Lung (tissue), 12 donors: ENCODE measurements around the gene HIPK2. TPM values are rescaled to one million over a fixed set of nuclear protein-coding genes. Genes with fewer than 3 reads are reported as not detected.

Source experiments
- ATAC-seq: fragments of 200-7000 bp; cut with Tn5 transposase; one replicate; pipeline ENCODE4 v1.9.1; 2020; ENCODE audit warnings: moderate number of reproducible peaks; ENCODE audit not compliant: insufficient read depth, low FRiP score
- DNase-seq, 3 donors: peaks; one replicate each; pipeline ENCODE4 v3.0.0-alpha.2; 2013 to 2017
- H3K27ac ChIP-seq, 2 donors: one replicate each; pipeline ENCODE4 v1.5.1; 2013; ENCODE audit warnings: mild to moderate bottlenecking in 2 of 2, moderate library complexity in 2 of 2, control low read depth in 1 of 2, inconsistent platforms in 1 of 2, low read depth in 1 of 2, low read length in 1 of 2
- H3K27me3 ChIP-seq, 3 donors: one replicate each; pipeline ENCODE4 v1.5.1; 2013; ENCODE audit warnings: low read length in 2 of 3; ENCODE audit not compliant: control insufficient read depth in 3 of 3, insufficient read depth in 3 of 3
- H3K36me3 ChIP-seq, 4 donors: one replicate each; pipeline ENCODE4 v1.5.1; 2013; ENCODE audit warnings: low read length in 4 of 4, mild to moderate bottlenecking in 1 of 4, moderate library complexity in 1 of 4; ENCODE audit not compliant: control insufficient read depth in 4 of 4, insufficient read depth in 4 of 4
- H3K4me1 ChIP-seq, 5 donors: one replicate each; pipeline ENCODE4 v1.5.1; 2013; ENCODE audit warnings: low read length in 5 of 5, mild to moderate bottlenecking in 2 of 5, moderate library complexity in 1 of 5; ENCODE audit not compliant: control insufficient read depth in 5 of 5, insufficient read depth in 5 of 5
- H3K4me3 ChIP-seq: one replicate; pipeline ENCODE4 v1.5.1; 2013; ENCODE audit warnings: mild to moderate bottlenecking, control low read depth, moderate library complexity
- H3K9ac ChIP-seq, 2 donors: one replicate each; pipeline ENCODE4 v1.5.1; 2013; ENCODE audit warnings: low read length in 2 of 2, control low read depth in 1 of 2; ENCODE audit not compliant: insufficient read depth in 1 of 2
- H3K9me3 ChIP-seq, 4 donors: one replicate each; pipeline ENCODE4 v1.5.1; 2013; ENCODE audit warnings: low read length in 3 of 4, mild to moderate bottlenecking in 1 of 4, moderate library complexity in 1 of 4; ENCODE audit not compliant: control insufficient read depth in 4 of 4, insufficient read depth in 3 of 4
- CTCF ChIP-seq: IDR thresholded peaks from 2 replicates; pipeline ENCODE4 v1.5.1; 2012; ENCODE audit warnings: mild to moderate bottlenecking; ENCODE audit errors: control extremely low read depth, extremely low read depth
- WGBS, 2 donors: extraction: QIAGEN DNeasy Blood & Tissue Kit; methylation state at CpG; one replicate each; pipeline ENCODE4 v1.1.7; 2013; 5-methylcytosine and 5-hydroxymethylcytosine counted together
- polyA plus RNA-seq, 2 donors: library from polyadenylated mRNA; stranded (reverse); fragments of 200-250 nt; gene quantifications; one replicate each; pipeline ENCODE4 v1.2.1, GENCODE V29; 2013
- total RNA-seq, 2 donors: library from RNA; depleted of rRNA in 1 of 2; stranded (reverse); fragments of >200 nt in 1 of 2; gene quantifications; one replicate each; pipeline ENCODE4 v1.2.1, GENCODE V29; 2014 to 2021
- donor health status: control.
- donor health status: control.
- donor health status: Bipolar disorder and iron deficiency.
- donor health status: healthy.
- donor health status: DM: yes; HTN: yes; CAD: no.

Gene HIPK2
- total and polyA plus RNA-seq, 4 donors = 8.7 to 65.1 (median 18.3) TPM

GRCh38 chr7:139823959-139824521 is 46.2 kb upstream of the HIPK2 start:
- peak overlapping the region in 1 of 2 donors; percentile 35 for H3K27ac ChIP-seq
- ATAC-seq (no peak), DNase-seq (peak; percentile 92 to 97 (median 97))
- no peak for TF ChIP-seq CTCF
- 73 to 80% methylated on average over 8 of the region's 8 CpGs for WGBS, 2 donors
- no peak overlapping the region for H3K4me3 ChIP-seq
- H3K4me1 ChIP-seq = peaks cover 0 to 48% (median 5%) of the 10 kb centered on the region in 5 donors
- no peaks in the 10 kb centered on the region for H3K9me3 ChIP-seq
- H3K27me3 ChIP-seq = no peaks in the 10 kb centered on the region
- no peaks in the 10 kb centered on the region for H3K36me3 ChIP-seq
- no peak overlapping the region for H3K9ac ChIP-seq

- no peaks in the 10 kb centered on the region for H3K36me3 ChIP-seq
- WGBS, 2 donors = 96 to 97% methylated on average over 9 of the region's 9 CpGs
- H3K27me3 ChIP-seq = no peaks in the 10 kb centered on the region
- no peak for ATAC-seq
- H3K4me1 ChIP-seq = peaks cover 0 to 44% (median 4%) of the 10 kb centered on the region in 5 donors
- no peaks in the 10 kb centered on the region for H3K9me3 ChIP-seq
- no peak for TF ChIP-seq CTCF
- H3K9ac ChIP-seq = no peak overlapping the region
- H3K4me3 ChIP-seq = no peak overlapping the region
- DNase-seq = no peak
- H3K27ac ChIP-seq = no peak overlapping the region
Observed at GRCh38 chr7:139822855-139823254, 45.1 kb upstream of the HIPK2 start.

GRCh38 chr7:139821349-139822105 is 43.7 kb upstream of the HIPK2 start:
- Histone ChIP-seq H3K9me3 (no peaks in the 10 kb centered on the region), H3K4me1 (peaks cover 0 to 44% (median 4%) of the 10 kb centered on the region in 5 donors), H3K27ac (no peak overlapping the region), H3K4me3 (no peak overlapping the region), H3K36me3 (no peaks in the 10 kb centered on the region), H3K9ac (no peak overlapping the region), H3K27me3 (no peaks in the 10 kb centered on the region)
- TF ChIP-seq CTCF = no peak
- DNase-seq (peak; percentile 38 to 61 (median 56)), ATAC-seq (no peak)
- 55 to 69% methylated on average over 14 of the region's 14 CpGs for WGBS, 2 donors
